Activated T-helper 2 cell treated with anti-CD3 and anti-CD28 coated beads, Interferon-gamma antibody, Interleukin-2, Interleukin-4, amounts not matched to agents 10 μg/mL and 5 μg/mL and 100 μg/mL, durations not matched to agents 14 hours and 24 hours and 36 hours (primary cell): ENCODE data around the gene ABRACL. TPM values are rescaled to one million over a fixed set of nuclear protein-coding genes. Genes with fewer than 3 reads are reported as not detected.
"Not testable (repeated sequence)": the region's sequence is repeated elsewhere in the genome, so short reads cannot be mapped to it uniquely, and the experiment has no call there.

Experiments used
- DNase-seq: peaks from one replicate; pipeline ENCODE4 v3.0.0; 2021; ENCODE audit warnings: low spot score
- H3K27ac Mint-ChIP-seq: one replicate; pipeline ENCODE4 v1.8.0; 2021; ENCODE audit warnings: mixed read lengths
- H3K27me3 Mint-ChIP-seq: one replicate; pipeline ENCODE4 v1.8.0; 2021; ENCODE audit warnings: low read depth, mixed read lengths
- H3K36me3 Mint-ChIP-seq: one replicate; pipeline ENCODE4 v1.8.0; 2021; ENCODE audit warnings: low read depth, mixed read lengths
- H3K4me1 Mint-ChIP-seq: one replicate; pipeline ENCODE4 v1.8.0; 2021; ENCODE audit warnings: low read depth, mixed read lengths
- H3K4me3 Mint-ChIP-seq: one replicate; pipeline ENCODE4 v1.8.0; 2021; ENCODE audit warnings: low read depth, mild to moderate bottlenecking, moderate library complexity, mixed read lengths
- H3K9me3 Mint-ChIP-seq: one replicate; pipeline ENCODE4 v1.8.0; 2021; ENCODE audit warnings: mixed read lengths
- intact Hi-C: fragments of 100-400 bp; cut with micrococcal nuclease; formaldehyde crosslinking; loops from one replicate; pipeline ENCODE4 v1.15.1; 2023
- total RNA-seq: library from RNA; stranded (reverse); gene quantifications from 2 replicates; pipeline ENCODE4 v1.2.3, GENCODE V29; 2022

The ABRACL gene
- total RNA-seq, 1 donor from 2014 or later: 161 TPM

GRCh38 chr6:139017227-139017626 is 11.3 kb upstream of the ABRACL start:
- Mint-ChIP-seq H3K36me3 (no peaks in the 10 kb centered on the region), H3K9me3 (no peaks in the 10 kb centered on the region), H3K27ac (no peak overlapping the region), H3K4me3 (no peak overlapping the region), H3K4me1 (no peaks in the 10 kb centered on the region), H3K27me3 (peaks cover 9% of the 10 kb centered on the region)
- intact Hi-C loops: no loop called here
- DNase-seq: no peak

- intact Hi-C loops: no loop called here
- no peaks in the 10 kb centered on the region for H3K9me3 Mint-ChIP-seq
- peaks cover 2% of the 10 kb centered on the region for H3K27me3 Mint-ChIP-seq
Measured at GRCh38 chr6:139019722-139020121, 8.8 kb upstream of the ABRACL start.

GRCh38 chr6:139020689-139021088 is 7.9 kb upstream of the ABRACL start:
- intact Hi-C loops: no loop called here
- Mint-ChIP-seq H3K4me1 (no peaks in the 10 kb centered on the region), H3K36me3 (no peaks in the 10 kb centered on the region), H3K4me3 (no peak overlapping the region), H3K27me3 (no peaks in the 10 kb centered on the region), H3K27ac (no peak overlapping the region), H3K9me3 (no peaks in the 10 kb centered on the region)
- no peak for DNase-seq

More at GRCh38 chr6:139019722-139020121, 8.8 kb upstream of the ABRACL start:
- Mint-ChIP-seq H3K4me1 (no peaks in the 10 kb centered on the region), H3K36me3 (no peaks in the 10 kb centered on the region), H3K27ac (no peak overlapping the region), H3K4me3 (no peak overlapping the region)
- no peak for DNase-seq

GRCh38 chr6:139025416-139025815 is 3.1 kb upstream of the ABRACL start:
- not testable (repeated sequence) for H3K4me3 Mint-ChIP-seq, H3K9me3 Mint-ChIP-seq
- intact Hi-C loops: loop anchor here (5.0 kb wide), 1 partner anchor 433 kb away; no protein-coding TSS in a partner anchor

GRCh38 chr6:139027620-139028182 is 844 bp upstream of the ABRACL start:
- DNase-seq: peak; percentile 45
- Mint-ChIP-seq H3K27ac (peak overlapping the region; percentile 89), H3K9me3 (no peaks in the 10 kb centered on the region), H3K4me1 (peaks cover 8% of the 10 kb centered on the region), H3K27me3 (no peaks in the 10 kb centered on the region), H3K4me3 (peak overlapping the region; percentile 93), H3K36me3 (peaks cover 2% of the 10 kb centered on the region)
- intact Hi-C loops: loop anchor here (1.0 to 5.0 kb wide), 9 partner anchors 39 to 435 kb away; partner anchors contain the start of genes CCDC28A and REPS1

More at GRCh38 chr6:139025416-139025815, 3.1 kb upstream of the ABRACL start:
- not testable (repeated sequence) for H3K27me3 Mint-ChIP-seq, H3K27ac Mint-ChIP-seq, H3K4me1 Mint-ChIP-seq, DNase-seq, H3K36me3 Mint-ChIP-seq

GRCh38 chr6:139028215-139028657 is 309 bp upstream of the ABRACL start:
- H3K4me3 Mint-ChIP-seq: peak overlapping the region; percentile 93
- H3K36me3 Mint-ChIP-seq: peaks cover 6% of the 10 kb centered on the region
- intact Hi-C loops: loop anchor here (1.0 to 5.0 kb wide), 8 partner anchors 40 to 436 kb away; partner anchors contain the start of gene REPS1
- no peaks in the 10 kb centered on the region for H3K9me3 Mint-ChIP-seq
- peaks cover 11% of the 10 kb centered on the region for H3K4me1 Mint-ChIP-seq
- peak overlapping the region; percentile 89 for H3K27ac Mint-ChIP-seq
- H3K27me3 Mint-ChIP-seq: no peaks in the 10 kb centered on the region
- no peak for DNase-seq

GRCh38 chr6:139029470-139030227 is 1.1 kb downstream of the ABRACL start:
- no peak overlapping the region for H3K27ac Mint-ChIP-seq
- H3K27me3 Mint-ChIP-seq: no peaks in the 10 kb centered on the region
- H3K36me3 Mint-ChIP-seq: peaks cover 20% of the 10 kb centered on the region
- intact Hi-C loops: loop anchor here (2.0 to 5.0 kb wide), 5 partner anchors 71 to 437 kb away; no protein-coding TSS in a partner anchor
- H3K9me3 Mint-ChIP-seq: no peaks in the 10 kb centered on the region
- no peak overlapping the region for H3K4me3 Mint-ChIP-seq
- DNase-seq: peak; percentile 20
- peaks cover 19% of the 10 kb centered on the region for H3K4me1 Mint-ChIP-seq

- H3K27ac Mint-ChIP-seq: no peak overlapping the region
- no peaks in the 10 kb centered on the region for H3K27me3 Mint-ChIP-seq
- no peaks in the 10 kb centered on the region for H3K9me3 Mint-ChIP-seq
- intact Hi-C loops: loop anchor here (2.0 kb wide), 1 partner anchor 70 kb away; no protein-coding TSS in a partner anchor
- DNase-seq: no peak
- peaks cover 19% of the 10 kb centered on the region for H3K4me1 Mint-ChIP-seq
- no peak overlapping the region for H3K4me3 Mint-ChIP-seq
- H3K36me3 Mint-ChIP-seq: peaks cover 27% of the 10 kb centered on the region
Measured at GRCh38 chr6:139030228-139030963, 1.9 kb downstream of the ABRACL start.

- Mint-ChIP-seq H3K4me1 (peaks cover 25% of the 10 kb centered on the region), H3K27me3 (no peaks in the 10 kb centered on the region), H3K27ac (no peak overlapping the region), H3K4me3 (no peak overlapping the region), H3K36me3 (peaks cover 79% of the 10 kb centered on the region), H3K9me3 (no peaks in the 10 kb centered on the region)
- intact Hi-C loops: no loop called here
- no peak for DNase-seq
Measured at GRCh38 chr6:139037490-139037889, 8.9 kb downstream of the ABRACL start.

- Mint-ChIP-seq H3K4me1 (peaks cover 3% of the 10 kb centered on the region), H3K27me3 (no peaks in the 10 kb centered on the region), H3K27ac (no peak overlapping the region), H3K9me3 (no peaks in the 10 kb centered on the region), H3K36me3 (peaks cover 44% of the 10 kb centered on the region), H3K4me3 (no peak overlapping the region)
- intact Hi-C loops: no loop called here
- DNase-seq: no peak
Measured at GRCh38 chr6:139044250-139044649, 15.7 kb downstream of the ABRACL start.

GRCh38 chr6:139047677-139048076 is 19.1 kb downstream of the ABRACL start:
- intact Hi-C loops: no loop called here
- no peak for DNase-seq
- Mint-ChIP-seq H3K27ac (no peak overlapping the region), H3K27me3 (peaks cover 3% of the 10 kb centered on the region), H3K4me1 (peaks cover 2% of the 10 kb centered on the region), H3K36me3 (peaks cover 16% of the 10 kb centered on the region), H3K4me3 (no peak overlapping the region), H3K9me3 (no peaks in the 10 kb centered on the region)

- intact Hi-C loops, H3K27ac Mint-ChIP-seq, DNase-seq: not testable (repeated sequence)
Measured at GRCh38 chr6:139048912-139049311, 20.4 kb downstream of the ABRACL start.

More at GRCh38 chr6:139048912-139049311, 20.4 kb downstream of the ABRACL start:
- not testable (repeated sequence) for H3K27me3 Mint-ChIP-seq, H3K9me3 Mint-ChIP-seq, H3K36me3 Mint-ChIP-seq, H3K4me3 Mint-ChIP-seq, H3K4me1 Mint-ChIP-seq
